ENCODE measurements around the gene POLR2E. TPM values are rescaled to one million over a fixed set of nuclear protein-coding genes. Genes with fewer than 3 reads are reported as not detected.

The POLR2E gene
- total and polyA plus RNA-seq, 2 of the 13 experiments (the other 11 are each of a cell fraction or from before 2014, with no cell fraction given): 140 to 272 TPM

GRCh38 chr19:1104311-1105007 lies 9.3 kb upstream of the POLR2E start (continued):
- no peak for TF ChIP-seq ZNF296 (CRISPR knock-in tag; conservative IDR thresholded peaks at IDR 0.05)
- no peak for TF ChIP-seq FUBP1 (CRISPR knock-in tag; IDR thresholded peaks at IDR 0.05; ENCODE audit: borderline replicate concordance)
- no peak for TF ChIP-seq ZNF44 (CRISPR knock-in tag; IDR thresholded peaks at IDR 0.05)
- TF ChIP-seq SSRP1 (CRISPR knock-in tag; IDR thresholded peaks at IDR 0.05): no peak
- no peak for TF ChIP-seq PREB (CRISPR knock-in tag; IDR thresholded peaks at IDR 0.05)
- no peak for TF ChIP-seq ZNF224 (CRISPR knock-in tag; IDR thresholded peaks at IDR 0.05)
- TF ChIP-seq PCBP1 (IDR thresholded peaks at IDR 0.05; ENCODE audit: borderline replicate concordance, low read depth, low read length): no peak
- TF ChIP-seq ZBTB3 (CRISPR knock-in tag; IDR thresholded peaks at IDR 0.05; ENCODE audit: borderline replicate concordance, low read depth): no peak
- peak; percentile 25 for TF ChIP-seq RBM39 (IDR thresholded peaks at IDR 0.05; ENCODE audit: low read depth, low read length, poor library complexity, severe bottlenecking)
- TF ChIP-seq ZNF790 (CRISPR knock-in tag; IDR thresholded peaks at IDR 0.05; ENCODE audit: borderline replicate concordance): no peak
- no peak for TF ChIP-seq ZNF83 (CRISPR knock-in tag; IDR thresholded peaks at IDR 0.05; ENCODE audit: borderline replicate concordance)
- no peak for TF ChIP-seq STAG1 (CRISPR knock-in tag; IDR thresholded peaks at IDR 0.05)
- TF ChIP-seq ZBTB2 (CRISPR knock-in tag; IDR thresholded peaks at IDR 0.05; ENCODE audit: low read depth): 0 out of 2 replicates have a peak, but pooled peaks have one; percentile 53
- no peak for TF ChIP-seq MLLT10 (CRISPR knock-in tag; IDR thresholded peaks at IDR 0.05)
- no peak for TF ChIP-seq CBFB (CRISPR knock-in tag; IDR thresholded peaks at IDR 0.05)
- no peak for TF ChIP-seq ZSCAN30 (CRISPR knock-in tag; IDR thresholded peaks at IDR 0.05)
- no peak for TF ChIP-seq BCL6 (CRISPR knock-in tag; IDR thresholded peaks at IDR 0.05)
- no peak for TF ChIP-seq DR1 (CRISPR knock-in tag; IDR thresholded peaks at IDR 0.05)
- no peak for TF ChIP-seq GTF2F1 (IDR thresholded peaks at IDR 0.05; ENCODE audit: low read length)
- TF ChIP-seq CHD2 (IDR thresholded peaks at IDR 0.05; ENCODE audit: low read depth, low read length): no peak
- TF ChIP-seq SRSF4 (IDR thresholded peaks at IDR 0.05; ENCODE audit: low read depth, low read length, poor library complexity, severe bottlenecking): no peak
- no peak for TF ChIP-seq KMT2A (CRISPR knock-in tag; IDR thresholded peaks at IDR 0.05)
- no peak for TF ChIP-seq HNF1B (CRISPR knock-in tag; IDR thresholded peaks at IDR 0.05)
- no peak for TF ChIP-seq NFE2L1 (CRISPR knock-in tag; IDR thresholded peaks at IDR 0.05; ENCODE audit: borderline replicate concordance)
- TF ChIP-seq HOXA3 (CRISPR knock-in tag; IDR thresholded peaks at IDR 0.05): peak; percentile 50
